DMS153 treated with DMSO at 0.1 percent for 48 hours (cell line): ENCODE data around the gene CAT.

Experiments used
- DNase-seq: peaks from one replicate; lab custom pipeline; 2025; ENCODE audit not compliant: unreplicated experiment; lab: John Stamatoyannopoulos, UW

Gene CAT

GRCh38 chr11:34521265-34521664 lies 82.5 kb downstream of the CAT start:
- DNase-seq = no peak
